MM.1S (cell line): ENCODE results near the gene KDSR.

Experiments used
- EZH2 ChIP-seq: fragments of 300-600 bp; sonication (generic); optimal IDR thresholded peaks from 2 replicates; pipeline ENCODE3; 2017; ENCODE audit warnings: low read depth, mild to moderate bottlenecking, antibody characterized with exemption, low read length, mixed read lengths
- EZH2phosphoT487 ChIP-seq: fragments of 300-600 bp; sonication (generic); IDR thresholded peaks from 2 replicates; pipeline ENCODE4 v1.6.1; 2018; ENCODE audit warnings: antibody characterized with exemption, low read length
- TF ChIP-seq, protein P1 (sequence below): fragments of 300-600 bp; sonication (generic); IDR thresholded peaks from 2 replicates; pipeline ENCODE4 v1.5.1; 2016; ENCODE audit warnings: antibody characterized with exemption, low read length, mixed read lengths

DNA sequence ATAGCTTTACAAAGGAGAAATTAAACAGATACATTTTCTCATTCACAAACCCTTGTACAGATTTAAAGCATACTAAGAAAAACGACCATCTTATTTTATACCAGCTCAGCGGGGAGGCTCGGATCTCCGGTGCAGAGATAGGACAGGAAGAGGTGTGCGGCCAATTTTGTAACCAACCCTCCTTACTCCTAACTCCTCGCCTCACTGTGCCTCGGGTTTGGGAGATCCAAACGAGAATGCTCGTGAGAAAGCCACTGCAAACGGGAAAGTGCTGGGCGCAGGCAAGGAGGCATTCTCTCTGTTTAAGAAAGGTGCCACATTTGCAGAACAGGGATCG, 1.2 kb downstream of the KDSR start:
- TF ChIP-seq, protein P1, sequence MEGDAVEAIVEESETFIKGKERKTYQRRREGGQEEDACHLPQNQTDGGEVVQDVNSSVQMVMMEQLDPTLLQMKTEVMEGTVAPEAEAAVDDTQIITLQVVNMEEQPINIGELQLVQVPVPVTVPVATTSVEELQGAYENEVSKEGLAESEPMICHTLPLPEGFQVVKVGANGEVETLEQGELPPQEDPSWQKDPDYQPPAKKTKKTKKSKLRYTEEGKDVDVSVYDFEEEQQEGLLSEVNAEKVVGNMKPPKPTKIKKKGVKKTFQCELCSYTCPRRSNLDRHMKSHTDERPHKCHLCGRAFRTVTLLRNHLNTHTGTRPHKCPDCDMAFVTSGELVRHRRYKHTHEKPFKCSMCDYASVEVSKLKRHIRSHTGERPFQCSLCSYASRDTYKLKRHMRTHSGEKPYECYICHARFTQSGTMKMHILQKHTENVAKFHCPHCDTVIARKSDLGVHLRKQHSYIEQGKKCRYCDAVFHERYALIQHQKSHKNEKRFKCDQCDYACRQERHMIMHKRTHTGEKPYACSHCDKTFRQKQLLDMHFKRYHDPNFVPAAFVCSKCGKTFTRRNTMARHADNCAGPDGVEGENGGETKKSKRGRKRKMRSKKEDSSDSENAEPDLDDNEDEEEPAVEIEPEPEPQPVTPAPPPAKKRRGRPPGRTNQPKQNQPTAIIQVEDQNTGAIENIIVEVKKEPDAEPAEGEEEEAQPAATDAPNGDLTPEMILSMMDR = no peak
- TF ChIP-seq EZH2 = no peak
- TF ChIP-seq EZH2phosphoT487 = no peak
